CD14-positive monocyte (primary cell): ENCODE measurements around the gene MLH1. TPM values are rescaled to one million over a fixed set of nuclear protein-coding genes. Genes with fewer than 3 reads are reported as not detected.

Experiments used
- DNase-seq, 3 donors: peaks; one replicate each; pipeline ENCODE4 v3.0.0-alpha.2; 2011 to 2022
- H2AFZ ChIP-seq: 2 replicates; pipeline ENCODE4 v1.6.0; 2012; ENCODE audit warnings: mild to moderate bottlenecking, low read depth, low read length, inconsistent platforms; ENCODE audit not compliant: insufficient read depth, poor library complexity, severe bottlenecking
- H3K27ac ChIP-seq, 2 donors: 1 replicate in 1 of 2; 2 replicates in 1 of 2; pipeline ENCODE4 v1.5.1; 2012 to 2013; ENCODE audit warnings: low read length in 2 of 2, control low read depth in 1 of 2, inconsistent platforms in 1 of 2, low read depth in 1 of 2, mild to moderate bottlenecking in 1 of 2
- H3K27me3 ChIP-seq, 2 donors: one replicate each; pipeline versions ENCODE4 v1.6.0 to v1.6.1; 2011 to 2013; ENCODE audit warnings: low read length in 2 of 2; ENCODE audit not compliant: control insufficient read depth in 2 of 2, insufficient read depth in 2 of 2
- H3K36me3 ChIP-seq, 2 donors: replicated peaks in 1 of 2; 1 replicate in 1 of 2; 2 replicates in 1 of 2; pipeline versions ENCODE4 v1.5.1 to v1.6.1; 2012 to 2013; ENCODE audit warnings: low read length in 2 of 2, control low read depth in 1 of 2, inconsistent platforms in 1 of 2, mild to moderate bottlenecking in 1 of 2; ENCODE audit not compliant: insufficient read depth in 2 of 2, control insufficient read depth in 1 of 2
- H3K4me1 ChIP-seq, 2 donors: 1 replicate in 1 of 2; 2 replicates in 1 of 2; pipeline versions ENCODE4 v1.5.1 to v1.6.1; 2012 to 2013; ENCODE audit warnings: low read length in 2 of 2, control low read depth in 1 of 2, inconsistent platforms in 1 of 2, mild to moderate bottlenecking in 1 of 2, moderate library complexity in 1 of 2; ENCODE audit not compliant: insufficient read depth in 2 of 2, control insufficient read depth in 1 of 2
- H3K4me2 ChIP-seq: replicated peaks from 2 replicates; pipeline ENCODE3; 2012; ENCODE audit warnings: low read length, moderate library complexity, mild to moderate bottlenecking; ENCODE audit not compliant: poor library complexity, severe bottlenecking; ENCODE audit errors: extremely low read depth
- H3K4me3 ChIP-seq, 3 experiments: fragments of 200-600 bp in 1 of 3; sonication (generic) in 1 of 3; replicated peaks in 1 of 3; 1 replicate in 2 of 3; 2 replicates in 1 of 3; pipeline ENCODE4 v1.5.1; 2011 to 2013; ENCODE audit warnings: low read length in 3 of 3, mild to moderate bottlenecking in 3 of 3, control low read depth in 2 of 3, low read depth in 2 of 3, inconsistent platforms in 1 of 3, moderate library complexity in 1 of 3
- H3K79me2 ChIP-seq: 2 replicates; pipeline ENCODE4 v1.6.0; 2012; ENCODE audit warnings: mild to moderate bottlenecking, control low read depth, inconsistent platforms, low read length, moderate library complexity; ENCODE audit not compliant: insufficient read depth
- H3K9ac ChIP-seq: 2 replicates; pipeline ENCODE4 v1.6.0; 2017; ENCODE audit warnings: low read length, mild to moderate bottlenecking; ENCODE audit not compliant: insufficient read depth, poor library complexity, severe bottlenecking
- H3K9me3 ChIP-seq, 2 donors: replicated peaks in 1 of 2; 1 replicate in 1 of 2; 2 replicates in 1 of 2; pipeline versions ENCODE4 v1.5.1 to v1.6.1; 2012 to 2013; ENCODE audit warnings: low read length in 2 of 2, control low read depth in 1 of 2; ENCODE audit not compliant: control insufficient read depth in 1 of 2, insufficient read depth in 1 of 2
- H4K20me1 ChIP-seq: 2 replicates; pipeline ENCODE4 v1.6.0; 2012; ENCODE audit warnings: mild to moderate bottlenecking, low read length, control low read depth, moderate library complexity; ENCODE audit not compliant: insufficient read depth
- H3K27ac Mint-ChIP-seq, 7 donors: one replicate each; pipeline ENCODE4 v1.8.0; 2020; ENCODE audit warnings: mild to moderate bottlenecking in 7 of 7, mixed read lengths in 7 of 7, moderate library complexity in 6 of 7, inconsistent platforms in 2 of 7
- H3K27me3 Mint-ChIP-seq, 3 donors: one replicate each; pipeline ENCODE4 v1.8.0; 2021 to 2022; ENCODE audit warnings: low read depth in 3 of 3, mild to moderate bottlenecking in 3 of 3, mixed read lengths in 3 of 3, moderate library complexity in 3 of 3, inconsistent platforms in 1 of 3
- H3K36me3 Mint-ChIP-seq, 2 donors: one replicate each; pipeline ENCODE4 v1.8.0; 2020; ENCODE audit warnings: mixed read lengths in 2 of 2, inconsistent platforms in 1 of 2, mild to moderate bottlenecking in 1 of 2
- H3K4me1 Mint-ChIP-seq: one replicate; pipeline ENCODE4 v1.8.0; 2020; ENCODE audit warnings: mild to moderate bottlenecking, mixed read lengths
- H3K4me3 Mint-ChIP-seq, 2 donors: one replicate each; pipeline ENCODE4 v1.8.0; 2020; ENCODE audit warnings: mild to moderate bottlenecking in 2 of 2, mixed read lengths in 2 of 2, moderate library complexity in 1 of 2
- H3K9me3 Mint-ChIP-seq, 7 donors: one replicate each; pipeline ENCODE4 v1.8.0; 2020 to 2022; ENCODE audit warnings: mixed read lengths in 7 of 7, mild to moderate bottlenecking in 6 of 7, moderate library complexity in 6 of 7, inconsistent platforms in 2 of 7
- WGBS: methylation state at CpG from one replicate; pipeline ENCODE4 v1.1.5; 2013; ENCODE audit warnings: missing lambda C conversion rate; ENCODE audit not compliant: insufficient coverage; 5-methylcytosine and 5-hydroxymethylcytosine counted together
- intact Hi-C, 2 donors: fragments of 100-400 bp; cut with micrococcal nuclease; formaldehyde crosslinking; loops; one replicate each; pipeline versions ENCODE4 v1.15.0 to v1.15.1; 2023
- polyA plus RNA-seq, 3 donors: library from polyadenylated mRNA; depleted of rRNA in 1 of 3; unstranded in 2 of 3; stranded (reverse) in 1 of 3; fragments of 300-500 nt in 2 of 3; fragments of >200 nt in 1 of 3; fragmentation: Illumina TruSeq in 2 of 3; gene quantifications; 1 replicate in 2 of 3; 2 replicates in 1 of 3; pipeline ENCODE4 v1.2.3, GENCODE V29; 2012 to 2021
- TF ChIP-seq, protein P1 (sequence below): fragments of 200-600 bp; IDR thresholded peaks from one replicate; pipeline ENCODE4 v1.8.0; 2022; ENCODE audit warnings: antibody characterized with exemption, mild to moderate bottlenecking

MLH1 gene
- polyA plus RNA-seq, 3 donors: 13.7 to 19.7 (median 18.5) TPM

DNA sequence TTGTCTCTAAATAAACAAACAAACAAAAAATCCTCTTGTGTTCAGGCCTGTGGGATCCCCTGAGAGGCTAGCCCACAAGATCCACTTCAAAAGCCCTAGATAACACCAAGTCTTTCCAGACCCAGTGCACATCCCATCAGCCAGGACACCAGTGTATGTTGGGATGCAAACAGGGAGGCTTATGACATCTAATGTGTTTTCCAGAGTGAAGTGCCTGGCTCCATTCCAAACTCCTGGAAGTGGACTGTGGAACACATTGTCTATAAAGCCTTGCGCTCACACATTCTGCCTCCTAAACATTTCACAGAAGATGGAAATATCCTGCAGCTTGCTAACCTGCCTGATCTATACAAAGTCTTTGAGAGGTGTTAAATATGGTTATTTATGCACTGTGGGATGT lies 57.0 kb downstream of the MLH1 start:
- H3K27ac ChIP-seq: peak overlapping the region in 1 of 2 donors; percentile 10
- WGBS: no CpG with 5 or more reads among the region's 1 CpG
- TF ChIP-seq, protein P1, sequence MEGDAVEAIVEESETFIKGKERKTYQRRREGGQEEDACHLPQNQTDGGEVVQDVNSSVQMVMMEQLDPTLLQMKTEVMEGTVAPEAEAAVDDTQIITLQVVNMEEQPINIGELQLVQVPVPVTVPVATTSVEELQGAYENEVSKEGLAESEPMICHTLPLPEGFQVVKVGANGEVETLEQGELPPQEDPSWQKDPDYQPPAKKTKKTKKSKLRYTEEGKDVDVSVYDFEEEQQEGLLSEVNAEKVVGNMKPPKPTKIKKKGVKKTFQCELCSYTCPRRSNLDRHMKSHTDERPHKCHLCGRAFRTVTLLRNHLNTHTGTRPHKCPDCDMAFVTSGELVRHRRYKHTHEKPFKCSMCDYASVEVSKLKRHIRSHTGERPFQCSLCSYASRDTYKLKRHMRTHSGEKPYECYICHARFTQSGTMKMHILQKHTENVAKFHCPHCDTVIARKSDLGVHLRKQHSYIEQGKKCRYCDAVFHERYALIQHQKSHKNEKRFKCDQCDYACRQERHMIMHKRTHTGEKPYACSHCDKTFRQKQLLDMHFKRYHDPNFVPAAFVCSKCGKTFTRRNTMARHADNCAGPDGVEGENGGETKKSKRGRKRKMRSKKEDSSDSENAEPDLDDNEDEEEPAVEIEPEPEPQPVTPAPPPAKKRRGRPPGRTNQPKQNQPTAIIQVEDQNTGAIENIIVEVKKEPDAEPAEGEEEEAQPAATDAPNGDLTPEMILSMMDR: no peak

DNA sequence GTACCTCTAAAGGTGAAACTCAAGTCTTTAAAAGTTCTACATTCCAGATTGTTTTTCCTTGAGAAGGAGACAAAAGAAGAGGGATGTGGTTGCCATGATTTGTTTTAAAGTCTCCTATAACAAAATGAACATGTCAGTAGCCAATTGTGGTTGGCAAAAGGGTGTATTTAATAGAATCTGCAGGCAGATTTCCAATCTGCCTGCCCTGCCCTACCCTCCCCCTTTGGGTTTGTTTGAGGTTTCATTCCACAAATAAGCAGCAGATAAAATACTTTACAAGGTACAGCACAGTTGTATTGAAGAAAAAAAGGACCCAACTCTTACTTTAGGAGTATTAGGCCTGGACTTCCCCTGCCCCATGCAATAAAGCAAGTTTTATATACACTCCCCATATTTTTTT lies 59.5 kb downstream of the MLH1 start:
- Histone ChIP-seq H3K79me2 (no peaks in the 10 kb centered on the region), H3K27ac (no peak overlapping the region), H2AFZ (no peak overlapping the region), H3K9ac (no peak overlapping the region), H4K20me1 (no peaks in the 10 kb centered on the region), H3K4me2 (no peak overlapping the region), H3K27me3 (no peaks in the 10 kb centered on the region), H3K36me3 (peaks cover 88 to 99% of the 10 kb centered on the region in 2 donors), H3K4me3 (no peak overlapping the region), H3K4me1 (no peaks in the 10 kb centered on the region), H3K9me3 (no peaks in the 10 kb centered on the region)
- TF ChIP-seq, protein P1: no peak
- intact Hi-C loops: no loop called here
- peaks cover 86 to 96% of the 10 kb centered on the region in 2 donors for H3K36me3 Mint-ChIP-seq
- no peak overlapping the region for H3K4me3 Mint-ChIP-seq
- H3K4me1 Mint-ChIP-seq: peaks cover 3% of the 10 kb centered on the region
- peaks cover 0 to 2% (median 0%) of the 10 kb centered on the region in 3 donors for H3K27me3 Mint-ChIP-seq
- no peaks in the 10 kb centered on the region for H3K9me3 Mint-ChIP-seq
- no peak for DNase-seq
- no peak overlapping the region for H3K27ac Mint-ChIP-seq

More for the DNA sequence above, 57.0 kb downstream of the MLH1 start:
- no peaks in the 10 kb centered on the region for H3K79me2 ChIP-seq
- no peaks in the 10 kb centered on the region for H3K27me3 ChIP-seq
- peaks cover 0 to 2% (median 0%) of the 10 kb centered on the region in 3 donors for H3K27me3 Mint-ChIP-seq
- H3K4me1 Mint-ChIP-seq: no peaks in the 10 kb centered on the region
- H3K9me3 Mint-ChIP-seq: no peaks in the 10 kb centered on the region
- H3K9me3 ChIP-seq: no peaks in the 10 kb centered on the region
- H3K36me3 Mint-ChIP-seq: peaks cover 83 to 90% of the 10 kb centered on the region in 2 donors
- H3K27ac Mint-ChIP-seq: peak overlapping the region in 4 of 7 donors; percentile 25 to 61 (median 34)
- no peak overlapping the region for H3K4me3 Mint-ChIP-seq
- intact Hi-C loops: no loop called here
- no peak overlapping the region for H2AFZ ChIP-seq
- peaks cover 80 to 86% of the 10 kb centered on the region in 2 donors for H3K36me3 ChIP-seq
- no peak overlapping the region for H3K4me3 ChIP-seq
- no peaks in the 10 kb centered on the region for H3K4me1 ChIP-seq
- H4K20me1 ChIP-seq: no peaks in the 10 kb centered on the region
- H3K9ac ChIP-seq: no peak overlapping the region
- no peak for DNase-seq
- no peak overlapping the region for H3K4me2 ChIP-seq
